Fibroblast of gingiva (primary cell): ENCODE measurements around the gene STK16.
"Not testable (repeated sequence)": the region's sequence is repeated elsewhere in the genome, so short reads cannot be mapped to it uniquely, and the experiment has no call there.

Experiments
- DNase-seq: peaks from one replicate; pipeline ENCODE4 v3.0.0-alpha.2; 2011; ENCODE audit warnings: low read depth

Gene STK16

GRCh38 chr2:219245148-219245898 is at the start of gene STK16, which contains the start of gene GLB1L:
STK16 (plus strand) TSS chr2:219245479; CDS start chr2:219246000, 521 bp downstream.
GLB1L (minus strand) TSS chr2:219245444; CDS start chr2:219243573, 1,871 bp downstream.
- DNase-seq: peak; percentile 95

GRCh38 chr2:219197388-219197787 is 47.9 kb upstream of the STK16 start:
- DNase-seq: no peak

- DNase-seq: no peak
Measured at GRCh38 chr2:219198974-219199373, 46.3 kb upstream of the STK16 start.

GRCh38 chr2:219199470-219200211 is 45.6 kb upstream of the STK16 start:
- DNase-seq: no peak

GRCh38 chr2:219200502-219201326 is 44.6 kb upstream of the STK16 start:
- not testable (repeated sequence) for DNase-seq

GRCh38 chr2:219201331-219201730 is 43.9 kb upstream of the STK16 start:
- DNase-seq: not testable (repeated sequence)

GRCh38 chr2:219204425-219205164 is 40.7 kb upstream of the STK16 start:
- DNase-seq: no peak

GRCh38 chr2:219205165-219205538 is 40.1 kb upstream of the STK16 start:
- DNase-seq: no peak

- DNase-seq: no peak
Measured at GRCh38 chr2:219205981-219206327, 39.3 kb upstream of the STK16 start.

- peak; percentile 89 for DNase-seq
Measured at GRCh38 chr2:219206328-219207133, 38.7 kb upstream of the STK16 start, which contains the start of gene ZFAND2B. ZFAND2B (plus strand) TSS chr2:219206782; CDS start chr2:219206988, 206 bp downstream.

GRCh38 chr2:219207134-219207883 is 38.0 kb upstream of the STK16 start:
- DNase-seq: no peak

- peak; percentile 40 for DNase-seq
Measured at GRCh38 chr2:219207884-219208740, 37.2 kb upstream of the STK16 start.

GRCh38 chr2:219209236-219210195 is 35.8 kb upstream of the STK16 start:
- no peak for DNase-seq

- DNase-seq: no peak
Measured at GRCh38 chr2:219210196-219210885, 34.9 kb upstream of the STK16 start.

- no peak for DNase-seq
Measured at GRCh38 chr2:219210886-219211362, 34.4 kb upstream of the STK16 start.

- DNase-seq: no peak
Measured at GRCh38 chr2:219213026-219213415, 32.3 kb upstream of the STK16 start.

- DNase-seq: no peak
Measured at GRCh38 chr2:219213486-219214071, 31.7 kb upstream of the STK16 start.
